Glutamatergic neuron (in vitro differentiated cells): ENCODE measurements around the gene NEB. TPM values are rescaled to one million over a fixed set of nuclear protein-coding genes. Genes with fewer than 3 reads are reported as not detected.

Source experiments
- DNase-seq: peaks from one replicate; pipeline ENCODE4 v3.0.0; 2022
- H3K27ac Mint-ChIP-seq: one replicate; pipeline ENCODE4 v1.8.0; 2020; ENCODE audit warnings: mild to moderate bottlenecking, mixed read lengths, inconsistent platforms; ENCODE audit not compliant: unreplicated experiment
- H3K27me3 Mint-ChIP-seq: one replicate; pipeline ENCODE4 v1.8.0; 2020; ENCODE audit warnings: mild to moderate bottlenecking, moderate library complexity, mixed read lengths, inconsistent platforms; ENCODE audit not compliant: unreplicated experiment
- H3K36me3 Mint-ChIP-seq: one replicate; pipeline ENCODE4 v1.8.0; 2020; ENCODE audit warnings: mild to moderate bottlenecking, mixed read lengths, inconsistent platforms; ENCODE audit not compliant: unreplicated experiment
- H3K4me1 Mint-ChIP-seq: one replicate; pipeline ENCODE4 v1.8.0; 2020; ENCODE audit warnings: mild to moderate bottlenecking, low read depth, mixed read lengths, inconsistent platforms; ENCODE audit not compliant: unreplicated experiment
- H3K4me3 Mint-ChIP-seq: one replicate; pipeline ENCODE4 v1.8.0; 2020; ENCODE audit warnings: mild to moderate bottlenecking, mixed read lengths, inconsistent platforms; ENCODE audit not compliant: unreplicated experiment
- H3K9me3 Mint-ChIP-seq: one replicate; pipeline ENCODE4 v1.8.0; 2020; ENCODE audit warnings: mild to moderate bottlenecking, moderate library complexity, mixed read lengths, inconsistent platforms; ENCODE audit not compliant: unreplicated experiment
- CTCF ChIP-seq: fragments of 200-600 bp; sonication (generic); IDR thresholded peaks from one replicate; pipeline ENCODE4 v1.5.0; 2021; ENCODE audit not compliant: partially characterized antibody, unreplicated experiment
- long read RNA-seq: library from polyadenylated mRNA; unstranded; transcript quantifications from one replicate; pipeline ENCODE4 v2.0.0, GENCODE V29; 2020; ENCODE audit not compliant: unreplicated experiment
- total RNA-seq: library from RNA; stranded (reverse); fragmentation: NEBNext Ultra II Directional; extraction: Animal tissue kit (Norgen Biotek cat#: 25700); gene quantifications from one replicate; pipeline ENCODE4 v1.2.1, GENCODE V29; 2021; ENCODE audit not compliant: unreplicated experiment

The NEB gene, protein sequence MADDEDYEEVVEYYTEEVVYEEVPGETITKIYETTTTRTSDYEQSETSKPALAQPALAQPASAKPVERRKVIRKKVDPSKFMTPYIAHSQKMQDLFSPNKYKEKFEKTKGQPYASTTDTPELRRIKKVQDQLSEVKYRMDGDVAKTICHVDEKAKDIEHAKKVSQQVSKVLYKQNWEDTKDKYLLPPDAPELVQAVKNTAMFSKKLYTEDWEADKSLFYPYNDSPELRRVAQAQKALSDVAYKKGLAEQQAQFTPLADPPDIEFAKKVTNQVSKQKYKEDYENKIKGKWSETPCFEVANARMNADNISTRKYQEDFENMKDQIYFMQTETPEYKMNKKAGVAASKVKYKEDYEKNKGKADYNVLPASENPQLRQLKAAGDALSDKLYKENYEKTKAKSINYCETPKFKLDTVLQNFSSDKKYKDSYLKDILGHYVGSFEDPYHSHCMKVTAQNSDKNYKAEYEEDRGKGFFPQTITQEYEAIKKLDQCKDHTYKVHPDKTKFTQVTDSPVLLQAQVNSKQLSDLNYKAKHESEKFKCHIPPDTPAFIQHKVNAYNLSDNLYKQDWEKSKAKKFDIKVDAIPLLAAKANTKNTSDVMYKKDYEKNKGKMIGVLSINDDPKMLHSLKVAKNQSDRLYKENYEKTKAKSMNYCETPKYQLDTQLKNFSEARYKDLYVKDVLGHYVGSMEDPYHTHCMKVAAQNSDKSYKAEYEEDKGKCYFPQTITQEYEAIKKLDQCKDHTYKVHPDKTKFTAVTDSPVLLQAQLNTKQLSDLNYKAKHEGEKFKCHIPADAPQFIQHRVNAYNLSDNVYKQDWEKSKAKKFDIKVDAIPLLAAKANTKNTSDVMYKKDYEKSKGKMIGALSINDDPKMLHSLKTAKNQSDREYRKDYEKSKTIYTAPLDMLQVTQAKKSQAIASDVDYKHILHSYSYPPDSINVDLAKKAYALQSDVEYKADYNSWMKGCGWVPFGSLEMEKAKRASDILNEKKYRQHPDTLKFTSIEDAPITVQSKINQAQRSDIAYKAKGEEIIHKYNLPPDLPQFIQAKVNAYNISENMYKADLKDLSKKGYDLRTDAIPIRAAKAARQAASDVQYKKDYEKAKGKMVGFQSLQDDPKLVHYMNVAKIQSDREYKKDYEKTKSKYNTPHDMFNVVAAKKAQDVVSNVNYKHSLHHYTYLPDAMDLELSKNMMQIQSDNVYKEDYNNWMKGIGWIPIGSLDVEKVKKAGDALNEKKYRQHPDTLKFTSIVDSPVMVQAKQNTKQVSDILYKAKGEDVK (N-terminal part only)
- 0.59 TPM for total RNA-seq
- long read RNA-seq, partial matches to known transcripts: 0 of 1 reads
- long read RNA-seq, other reads (novel, unspliced or antisense): 1 of 1 reads

DNA sequence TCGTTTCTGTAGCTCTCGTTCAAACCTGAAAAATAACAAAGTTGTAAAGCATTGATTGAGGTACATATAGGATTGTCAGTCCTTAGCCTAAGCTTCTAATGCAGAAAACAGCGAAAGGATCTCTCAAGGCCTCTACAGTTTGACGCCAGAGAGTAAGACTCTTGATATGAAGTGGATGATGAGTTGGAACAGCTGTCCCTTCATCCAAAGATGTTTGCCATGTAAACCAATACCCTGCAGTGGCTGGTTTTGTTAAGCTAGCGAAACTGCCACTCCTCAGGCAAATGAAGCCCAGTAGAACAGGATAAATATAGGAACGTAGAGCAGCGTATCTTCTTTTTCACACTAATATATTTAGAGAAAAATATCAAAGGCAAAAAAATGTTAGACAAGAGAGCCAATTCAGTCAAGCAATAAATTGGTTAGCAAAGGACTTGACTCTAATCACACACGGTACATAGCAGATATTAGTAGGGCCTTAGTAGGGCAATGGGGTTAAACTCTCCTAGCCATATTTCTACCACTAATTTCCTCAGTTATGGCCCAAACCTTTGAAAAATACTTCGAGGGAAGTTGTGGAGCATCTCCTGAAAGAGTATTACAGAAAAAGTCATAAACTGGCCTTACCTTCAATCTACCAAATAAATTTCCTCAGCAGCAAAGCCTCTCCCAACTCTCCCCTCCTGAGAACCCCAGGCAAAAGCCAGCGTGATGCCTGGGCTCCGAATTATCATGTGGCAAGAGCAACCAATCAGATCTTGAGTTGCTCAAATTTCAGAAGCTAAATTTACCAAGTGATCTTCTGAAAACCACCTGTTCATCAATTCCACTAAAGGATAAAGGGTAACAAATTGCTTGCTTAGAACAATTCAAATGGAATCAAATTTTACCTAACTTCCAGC lies at the start of gene NEB:
NEB (minus strand) TSS at position 706 of the 902 bp plus-strand sequence. CDS start 1,320 bp downstream, outside the sequence.
- H3K4me3 Mint-ChIP-seq: no peak within 1 kb of the TSS
- no peaks in the 10 kb centered on the region for H3K27me3 Mint-ChIP-seq
- TF ChIP-seq CTCF: no peak
- no peak within 1 kb of the TSS for H3K27ac Mint-ChIP-seq
- no peaks in the 10 kb centered on the region for H3K36me3 Mint-ChIP-seq
- H3K9me3 Mint-ChIP-seq: no peaks in the 10 kb centered on the region
- DNase-seq: no peak
- H3K4me1 Mint-ChIP-seq: peaks cover 5% of the 10 kb centered on the region

GRCh38 chr2:151783133-151783520 lies 48.9 kb upstream of the NEB start:
- no peaks in the 10 kb centered on the region for H3K4me1 Mint-ChIP-seq
- peaks cover 14% of the 10 kb centered on the region for H3K36me3 Mint-ChIP-seq
- H3K27me3 Mint-ChIP-seq: peaks cover 2% of the 10 kb centered on the region
- peaks cover under 1% of the 10 kb centered on the region for H3K9me3 Mint-ChIP-seq
- H3K4me3 Mint-ChIP-seq: no peak overlapping the region
- no peak overlapping the region for H3K27ac Mint-ChIP-seq
- TF ChIP-seq CTCF: no peak
- no peak for DNase-seq

GRCh38 chr2:151782378-151783132 lies 48.3 kb upstream of the NEB start:
- Mint-ChIP-seq H3K27ac (no peak overlapping the region), H3K4me3 (no peak overlapping the region), H3K36me3 (peaks cover 15% of the 10 kb centered on the region), H3K27me3 (peaks cover 2% of the 10 kb centered on the region), H3K9me3 (no peaks in the 10 kb centered on the region), H3K4me1 (no peaks in the 10 kb centered on the region)
- no peak for TF ChIP-seq CTCF
- DNase-seq: no peak

DNA sequence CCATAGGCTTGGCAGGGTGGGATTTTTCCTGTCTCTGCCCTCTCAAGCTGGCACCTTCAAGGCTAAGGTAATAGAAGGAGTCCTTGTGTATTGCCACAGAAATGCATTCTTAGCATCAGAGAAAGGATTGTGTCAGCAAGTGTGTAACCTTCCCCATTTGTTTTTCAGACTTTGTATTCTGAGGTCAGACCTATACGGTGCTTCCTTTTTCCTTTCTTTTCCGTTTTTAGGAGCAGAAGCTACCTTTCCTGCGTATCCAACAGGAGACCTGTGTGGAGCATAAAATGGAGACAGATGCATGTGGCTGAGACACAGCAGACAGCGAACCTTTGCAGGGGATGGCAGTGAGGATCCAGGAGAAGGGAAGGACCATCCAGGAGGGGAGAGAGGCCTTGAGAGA lies 47.4 kb upstream of the NEB start:
- no peak overlapping the region for H3K4me3 Mint-ChIP-seq

More for the DNA sequence above, 47.4 kb upstream of the NEB start:
- Mint-ChIP-seq H3K4me1 (no peaks in the 10 kb centered on the region), H3K36me3 (peaks cover 15% of the 10 kb centered on the region), H3K9me3 (no peaks in the 10 kb centered on the region), H3K27ac (no peak overlapping the region), H3K27me3 (peaks cover 2% of the 10 kb centered on the region)
- no peak for TF ChIP-seq CTCF
- DNase-seq: no peak
